ENCODE measurements around the gene FGR. TPM values are rescaled to one million over a fixed set of nuclear protein-coding genes. Genes with fewer than 3 reads are reported as not detected.

Gene FGR
- total RNA-seq, 2 donors from 2014 or later = 4.0 to 10.8 TPM

- intact Hi-C loops (cut with DNase I) = loop anchor here (2.0 to 5.0 kb wide), 4 partner anchors 34 to 301 kb away; partner anchors contain the start of gene WASF2
- WGBS = under 1% methylated on average over 26 of the region's 43 CpGs
- Histone ChIP-seq H3K4me1 (replicated peaks) (peaks cover 9% of the 10 kb centered on the region), H3K27me3 (replicated peaks; ENCODE audit: insufficient read depth) (no peaks in the 10 kb centered on the region), H3K36me3 (no peaks in the 10 kb centered on the region), H3K4me3 (peak overlapping the region; percentile 76 to 90), H3K27ac (peak overlapping the region; percentile 93 to 96), H3K9me3 (no peaks in the 10 kb centered on the region)
- DNase-seq (ENCODE audit: low spot score) = peak; percentile 26
- TF ChIP-seq CTCF (IDR thresholded peaks at IDR 0.05) (no peak), POLR2A (IDR thresholded peaks at IDR 0.05) (peak; percentile 30)
These were observed 31.7 kb downstream of the FGR start for GRCh38 chr1:27603309-27603680.

- H3K36me3 ChIP-seq = no peaks in the 10 kb centered on the region
- intact Hi-C loops (cut with DNase I) = loop anchor here (2.0 to 5.0 kb wide), 4 partner anchors 34 to 300 kb away; partner anchors contain the start of gene WASF2
- H3K4me3 ChIP-seq = peak overlapping the region; percentile 76 to 90
- H3K27me3 ChIP-seq (replicated peaks; ENCODE audit: insufficient read depth) = no peaks in the 10 kb centered on the region
- under 1% methylated on average over 44 of the region's 54 CpGs for WGBS
- peaks cover 9% of the 10 kb centered on the region for H3K4me1 ChIP-seq (replicated peaks)
- H3K9me3 ChIP-seq = no peaks in the 10 kb centered on the region
- peak overlapping the region; percentile 93 to 96 for H3K27ac ChIP-seq
- DNase-seq (ENCODE audit: low spot score) = peak; percentile 59
- TF ChIP-seq CTCF (IDR thresholded peaks at IDR 0.05) = no peak
- TF ChIP-seq POLR2AphosphoS5 (IDR thresholded peaks at IDR 0.05) = no peak
- no peak for TF ChIP-seq POLR2A (IDR thresholded peaks at IDR 0.05)
These were observed 32.3 kb downstream of the FGR start for GRCh38 chr1:27602462-27603308.

GRCh38 chr1:27601771-27602461 lies 33.1 kb downstream of the FGR start:
- Histone ChIP-seq H3K27me3 (replicated peaks; ENCODE audit: insufficient read depth) (no peaks in the 10 kb centered on the region), H3K4me3 (peak overlapping the region; percentile 76 to 90), H3K27ac (peak overlapping the region; percentile 93 to 96), H3K9me3 (no peaks in the 10 kb centered on the region), H3K36me3 (no peaks in the 10 kb centered on the region), H3K4me1 (replicated peaks) (peaks cover 9% of the 10 kb centered on the region)
- 3% methylated on average over 23 of the region's 23 CpGs for WGBS
- peak; percentile 31 for DNase-seq (ENCODE audit: low spot score)
- TF ChIP-seq POLR2A (IDR thresholded peaks at IDR 0.05) (peak; percentile 42), POLR2AphosphoS5 (IDR thresholded peaks at IDR 0.05) (no peak), CTCF (IDR thresholded peaks at IDR 0.05) (peak in 1 of 4 experiments; percentile 4)
- intact Hi-C loops (cut with DNase I) = loop anchor here (2.0 to 5.0 kb wide), 4 partner anchors 33 to 300 kb away; partner anchors contain the start of gene WASF2

GRCh38 chr1:27601321-27601770 lies 33.6 kb downstream of the FGR start:
- peak overlapping the region; percentile 93 to 96 for H3K27ac ChIP-seq

More at GRCh38 chr1:27601321-27601770, 33.6 kb downstream of the FGR start:
- H3K4me1 ChIP-seq (replicated peaks) = peaks cover 9% of the 10 kb centered on the region
- H3K36me3 ChIP-seq = no peaks in the 10 kb centered on the region
- peak overlapping the region; percentile 76 to 90 for H3K4me3 ChIP-seq
- intact Hi-C loops (cut with DNase I) = loop anchor here (5.0 kb wide), 3 partner anchors 109 to 299 kb away; partner anchors contain the start of gene WASF2
- DNase-seq (ENCODE audit: low spot score) = no peak
- no peaks in the 10 kb centered on the region for H3K9me3 ChIP-seq
- TF ChIP-seq POLR2A (IDR thresholded peaks at IDR 0.05) (no peak), CTCF (IDR thresholded peaks at IDR 0.05) (no peak), POLR2AphosphoS5 (IDR thresholded peaks at IDR 0.05) (no peak)
- no peaks in the 10 kb centered on the region for H3K27me3 ChIP-seq (replicated peaks; ENCODE audit: insufficient read depth)
